NB4 (cell line): ENCODE results near the gene TBX4.
"Not testable (repeated sequence)": the region's sequence is repeated elsewhere in the genome, so short reads cannot be mapped to it uniquely, and the experiment has no call there.

Source experiments
- DNase-seq: peaks from one replicate; pipeline ENCODE4 v3.0.0; 2010; ENCODE audit warnings: low read depth
- H3K4me3 ChIP-seq: one replicate; pipeline ENCODE4 v1.5.1; 2011; ENCODE audit warnings: mild to moderate bottlenecking, low read depth, low read length, moderate library complexity
- CTCF ChIP-seq: IDR thresholded peaks from one replicate; pipeline ENCODE4 v1.5.1; 2012; ENCODE audit warnings: low read depth, low read length
- MAX ChIP-seq: IDR thresholded peaks from 2 replicates; pipeline ENCODE4 v1.6.1; 2011; ENCODE audit warnings: low read depth, low read length
- MYC ChIP-seq: IDR thresholded peaks from 2 replicates; pipeline ENCODE4 v1.6.1; 2011; ENCODE audit warnings: low read depth, low read length
- POLR2A ChIP-seq: IDR thresholded peaks from 2 replicates; pipeline ENCODE4 v1.6.1; 2011; ENCODE audit warnings: mild to moderate bottlenecking; ENCODE audit not compliant: insufficient read length; ENCODE audit errors: extremely low read depth

Gene TBX4

GRCh38 chr17:61520897-61521296, 68.7 kb downstream of the TBX4 start:
- TF ChIP-seq POLR2A: no peak
- TF ChIP-seq MAX: no peak
- no peak for TF ChIP-seq CTCF
- no peak for TF ChIP-seq MYC
- no peak for DNase-seq
- H3K4me3 ChIP-seq: no peak overlapping the region

- DNase-seq: no peak
- TF ChIP-seq CTCF: no peak
- no peak for TF ChIP-seq MAX
- TF ChIP-seq MYC: no peak
- TF ChIP-seq POLR2A: no peak
- no peak overlapping the region for H3K4me3 ChIP-seq
Observed at GRCh38 chr17:61522088-61522487, 69.9 kb downstream of the TBX4 start.

- no peak for TF ChIP-seq CTCF
- no peak for TF ChIP-seq MYC
- no peak for TF ChIP-seq MAX
- TF ChIP-seq POLR2A: no peak
- H3K4me3 ChIP-seq: no peak overlapping the region
- no peak for DNase-seq
Observed at GRCh38 chr17:61524319-61524718, 72.1 kb downstream of the TBX4 start.

GRCh38 chr17:61527441-61527840, 75.2 kb downstream of the TBX4 start:
- not testable (repeated sequence) for H3K4me3 ChIP-seq, DNase-seq

GRCh38 chr17:61528171-61528570, 75.9 kb downstream of the TBX4 start:
- TF ChIP-seq CTCF: no peak
- TF ChIP-seq MYC: no peak
- TF ChIP-seq MAX: no peak
- no peak for TF ChIP-seq POLR2A
- no peak overlapping the region for H3K4me3 ChIP-seq
- no peak for DNase-seq

- TF ChIP-seq MAX (no peak), POLR2A (no peak), CTCF (no peak), MYC (no peak)
- H3K4me3 ChIP-seq: no peak overlapping the region
- DNase-seq: no peak
Observed at GRCh38 chr17:61531223-61531622, 79.0 kb downstream of the TBX4 start.

- no peak overlapping the region for H3K4me3 ChIP-seq
- no peak for DNase-seq
- TF ChIP-seq MAX (no peak), MYC (no peak), CTCF (no peak), POLR2A (no peak)
Observed at GRCh38 chr17:61532826-61533225, 80.6 kb downstream of the TBX4 start.
